ENCODE measurements around the gene RTEL1. TPM values are rescaled to one million over a fixed set of nuclear protein-coding genes. Genes with fewer than 3 reads are reported as not detected.
A peak's percentile ranks its signal among the peaks of the same experiment; 100 is the strongest.
"Not testable (repeated sequence)": the region's sequence is repeated elsewhere in the genome, so short reads cannot be mapped to it uniquely, and the experiment has no call there.

Gene RTEL1
- total RNA-seq, 1 experiment from 2014 or later = 39.2 TPM

- H3K27ac Mint-ChIP-seq (ENCODE audit: low read depth, unreplicated experiment) = peak overlapping the region; percentile 88
- DNase-seq (ENCODE audit: unreplicated experiment) = no peak
- peak overlapping the region; percentile 79 for H3K4me3 Mint-ChIP-seq (ENCODE audit: unreplicated experiment)
- H3K9me3 Mint-ChIP-seq (ENCODE audit: unreplicated experiment) = no peaks in the 10 kb centered on the region
- no TSS peak for BruUV-seq (replicated peaks)
- peaks cover 18% of the 10 kb centered on the region for H3K36me3 Mint-ChIP-seq (ENCODE audit: insufficient read depth, unreplicated experiment)
- peaks cover 7% of the 10 kb centered on the region for H3K4me1 Mint-ChIP-seq (ENCODE audit: insufficient read depth, unreplicated experiment)
- CTCF ChIA-PET = interaction anchor here (0.7 to 1.5 kb wide), 3 partner anchors 80 to 1030 kb away, joined by 3 to 4 read pairs (median 3); partner anchors contain the start of genes ARFRP1, SAMD10 and ZGPAT
- intact Hi-C loops (cut with micrococcal nuclease) = loop anchor here (1.0 kb wide), 1 partner anchor 55 kb away; no protein-coding TSS in a partner anchor
- TF ChIP-seq CTCF (IDR thresholded peaks at IDR 0.05; ENCODE audit: unreplicated experiment) = no peak
- POLR2A ChIA-PET = interaction anchor here (0.6 to 3.8 kb wide), 23 partner anchors 9 to 417 kb away, joined by 3 to 29 read pairs (median 5); partner anchors contain the start of genes ARFRP1, HELZ2, PRPF6 and RTEL1
- H3K27me3 Mint-ChIP-seq (ENCODE audit: insufficient read depth, unreplicated experiment) = no peaks in the 10 kb centered on the region
Observed at GRCh38 chr20:63627751-63628245, 30.3 kb upstream of the RTEL1 start.

- DNase-seq (ENCODE audit: unreplicated experiment) = peak; percentile 80
- peak overlapping the region; percentile 79 for H3K4me3 Mint-ChIP-seq (ENCODE audit: unreplicated experiment)
- TF ChIP-seq CTCF (IDR thresholded peaks at IDR 0.05; ENCODE audit: unreplicated experiment) = no peak
- BruUV-seq (replicated peaks) = TSS peak; percentile 61
- H3K27me3 Mint-ChIP-seq (ENCODE audit: insufficient read depth, unreplicated experiment) = no peaks in the 10 kb centered on the region
- intact Hi-C loops (cut with micrococcal nuclease) = loop anchor here (1.0 kb wide), 1 partner anchor 54 kb away; no protein-coding TSS in a partner anchor
- ChIA-PET CTCF (interaction anchor here (1.0 to 1.5 kb wide), 2 partner anchors 79 to 352 kb away, joined by 3 to 4 read pairs; partner anchors contain the start of genes ARFRP1, SAMD10 and ZGPAT), POLR2A (interaction anchor here (0.6 to 3.8 kb wide), 16 partner anchors 11 to 416 kb away, joined by 3 to 29 read pairs (median 4); partner anchors contain the start of genes ARFRP1, PRPF6, PTK6 and SAMD10)
- H3K4me1 Mint-ChIP-seq (ENCODE audit: insufficient read depth, unreplicated experiment) = peaks cover 7% of the 10 kb centered on the region
- peak overlapping the region; percentile 88 for H3K27ac Mint-ChIP-seq (ENCODE audit: low read depth, unreplicated experiment)
- peaks cover 18% of the 10 kb centered on the region for H3K36me3 Mint-ChIP-seq (ENCODE audit: insufficient read depth, unreplicated experiment)
- no peaks in the 10 kb centered on the region for H3K9me3 Mint-ChIP-seq (ENCODE audit: unreplicated experiment)
Observed at GRCh38 chr20:63628246-63628975, 29.7 kb upstream of the RTEL1 start.

- BruUV-seq (replicated peaks); H3K4me3 Mint-ChIP-seq (ENCODE audit: unreplicated experiment); intact Hi-C loops (cut with micrococcal nuclease); H3K9me3 Mint-ChIP-seq (ENCODE audit: unreplicated experiment); H3K4me1 Mint-ChIP-seq (ENCODE audit: insufficient read depth, unreplicated experiment); DNase-seq (ENCODE audit: unreplicated experiment); H3K27ac Mint-ChIP-seq (ENCODE audit: low read depth, unreplicated experiment); H3K27me3 Mint-ChIP-seq (ENCODE audit: insufficient read depth, unreplicated experiment): not testable (repeated sequence)
- ChIA-PET CTCF (interaction anchor here (0.6 to 2.0 kb wide), 6 partner anchors 11 to 145 kb away, joined by 3 to 9 read pairs (median 4); partner anchors contain the start of gene PTK6), POLR2A (interaction anchor here (0.7 to 1.3 kb wide), 2 partner anchors 28 to 52 kb away, joined by 3 read pairs; no protein-coding TSS in a partner anchor)
- H3K36me3 Mint-ChIP-seq (ENCODE audit: insufficient read depth, unreplicated experiment) = peaks cover 13% of the 10 kb centered on the region
Observed at GRCh38 chr20:63630956-63631355, 27.2 kb upstream of the RTEL1 start.

- intact Hi-C loops (cut with micrococcal nuclease); H3K27ac Mint-ChIP-seq (ENCODE audit: low read depth, unreplicated experiment); BruUV-seq (replicated peaks); DNase-seq (ENCODE audit: unreplicated experiment); H3K4me3 Mint-ChIP-seq (ENCODE audit: unreplicated experiment); H3K27me3 Mint-ChIP-seq (ENCODE audit: insufficient read depth, unreplicated experiment); H3K4me1 Mint-ChIP-seq (ENCODE audit: insufficient read depth, unreplicated experiment); H3K9me3 Mint-ChIP-seq (ENCODE audit: unreplicated experiment): not testable (repeated sequence)
- ChIA-PET POLR2A (interaction anchor here (1.0 to 1.3 kb wide), 2 partner anchors 29 to 51 kb away, joined by 3 read pairs; no protein-coding TSS in a partner anchor), CTCF (interaction anchor here (0.6 to 2.0 kb wide), 5 partner anchors 10 to 144 kb away, joined by 3 to 9 read pairs (median 4); partner anchors contain the start of gene PTK6)
- peaks cover 13% of the 10 kb centered on the region for H3K36me3 Mint-ChIP-seq (ENCODE audit: insufficient read depth, unreplicated experiment)
Observed at GRCh38 chr20:63631426-63631825, 26.7 kb upstream of the RTEL1 start.

Measured in MCF 10A (cell line).